Mucosa of descending colon (tissue), 3 donors: ENCODE measurements around the gene RAB9A. TPM values are rescaled to one million over a fixed set of nuclear protein-coding genes. Genes with fewer than 3 reads are reported as not detected.
A peak's percentile ranks its signal among the peaks of the same experiment; 100 is the strongest.
"Not testable (repeated sequence)": the region's sequence is repeated elsewhere in the genome, so short reads cannot be mapped to it uniquely, and the experiment has no call there.

Experiments
- ATAC-seq: fragments of 200-7000 bp; cut with Tn5 transposase; one replicate; pipeline ENCODE4 v1.9.1; 2020; ENCODE audit warnings: mild to moderate bottlenecking, moderate library complexity
- DNase-seq, 3 donors: peaks; one replicate each; pipeline ENCODE4 v3.0.0-alpha.2; 2020
- H3K36me3 ChIP-seq: fragments of 200-600 bp; one replicate; pipeline ENCODE4 v1.8.0; 2021; ENCODE audit warnings: low read depth, mild to moderate bottlenecking
- H3K4me1 ChIP-seq: fragments of 200-600 bp; one replicate; pipeline ENCODE4 v1.8.0; 2021; ENCODE audit warnings: low read depth, mild to moderate bottlenecking
- H3K4me3 ChIP-seq: fragments of 200-600 bp; one replicate; pipeline ENCODE4 v1.8.0; 2021; ENCODE audit warnings: mild to moderate bottlenecking
- H3K9me3 ChIP-seq: fragments of 200-600 bp; one replicate; pipeline ENCODE4 v1.8.0; 2021; ENCODE audit warnings: mild to moderate bottlenecking
- CTCF ChIP-seq: fragments of 200-600 bp; IDR thresholded peaks from one replicate; pipeline ENCODE4 v1.8.0; 2022; ENCODE audit warnings: antibody characterized with exemption, mild to moderate bottlenecking
- intact Hi-C, 2 donors: fragments of 100-400 bp; cut with DNase I in 1 of 2; cut with micrococcal nuclease in 1 of 2; formaldehyde crosslinking; loops; one replicate each; pipeline versions ENCODE4 v1.11.0 to v1.11.1; 2022; cut with DNase I, micrococcal nuclease
- total RNA-seq, 3 donors: library from RNA; stranded (reverse); fragmentation: NEBNext Ultra II Directional in 2 of 3; extraction: Animal tissue kit (Norgen Biotek cat#: 25700) in 2 of 3; gene quantifications; one replicate each; pipeline versions ENCODE4 v1.2.1 to v1.2.4, GENCODE V29; 2021 to 2023
- donor health status: DM: no; HTN: no; CAD: no; lungs with moderate emphysema.
- donor health status: DM: no; HTN: no; CAD: no.
- donor health status: DM: no; HTN: yes; CAD: no.

The RAB9A gene
- total RNA-seq, 3 donors from 2014 or later: 38.1 to 49.5 (median 40.8) TPM

GRCh38 chrX:13716905-13717304 is 28.0 kb downstream of the RAB9A start:
- no peak for TF ChIP-seq CTCF
- no peak overlapping the region for H3K4me3 ChIP-seq
- H3K4me1 ChIP-seq: no peaks in the 10 kb centered on the region
- intact Hi-C loops: no loop called here
- peak; percentile 45 for ATAC-seq
- no peaks in the 10 kb centered on the region for H3K9me3 ChIP-seq
- DNase-seq: peak in 2 of 3 donors; percentile 19 to 62
- H3K36me3 ChIP-seq: no peaks in the 10 kb centered on the region

- Histone ChIP-seq H3K4me1 (no peaks in the 10 kb centered on the region), H3K4me3 (no peak overlapping the region), H3K36me3 (no peaks in the 10 kb centered on the region), H3K9me3 (no peaks in the 10 kb centered on the region)
- intact Hi-C loops: no loop called here
- ATAC-seq (no peak), DNase-seq (no peak)
- TF ChIP-seq CTCF: no peak
Measured at GRCh38 chrX:13717700-13718472, 29.0 kb downstream of the RAB9A start.

- peak; percentile 33 for ATAC-seq
- no peaks in the 10 kb centered on the region for H3K36me3 ChIP-seq
Measured at GRCh38 chrX:13719192-13719856, 30.4 kb downstream of the RAB9A start.

GRCh38 chrX:13721371-13721770 is 32.4 kb downstream of the RAB9A start:
- ATAC-seq (no peak), DNase-seq (no peak)
- Histone ChIP-seq H3K9me3 (no peaks in the 10 kb centered on the region), H3K36me3 (no peaks in the 10 kb centered on the region), H3K4me3 (no peak overlapping the region), H3K4me1 (no peaks in the 10 kb centered on the region)
- intact Hi-C loops: no loop called here
- TF ChIP-seq CTCF: no peak

More at GRCh38 chrX:13719192-13719856, 30.4 kb downstream of the RAB9A start:
- no peak for DNase-seq
- intact Hi-C loops: no loop called here
- H3K4me1 ChIP-seq: no peaks in the 10 kb centered on the region
- H3K9me3 ChIP-seq: no peaks in the 10 kb centered on the region
- no peak overlapping the region for H3K4me3 ChIP-seq
- no peak for TF ChIP-seq CTCF

GRCh38 chrX:13721819-13722519 is 33.0 kb downstream of the RAB9A start:
- DNase-seq (no peak), ATAC-seq (peak; percentile 53)

GRCh38 chrX:13724878-13725277 is 36.0 kb downstream of the RAB9A start:
- intact Hi-C loops, H3K4me1 ChIP-seq, H3K36me3 ChIP-seq, H3K4me3 ChIP-seq, H3K9me3 ChIP-seq, ATAC-seq: not testable (repeated sequence)
- peak in 2 of 3 donors; percentile 40 to 67 for DNase-seq

More at GRCh38 chrX:13721819-13722519, 33.0 kb downstream of the RAB9A start:
- no peak for TF ChIP-seq CTCF
- H3K4me3 ChIP-seq: no peak overlapping the region
- intact Hi-C loops: no loop called here
- no peaks in the 10 kb centered on the region for H3K4me1 ChIP-seq
- H3K9me3 ChIP-seq: no peaks in the 10 kb centered on the region
- H3K36me3 ChIP-seq: no peaks in the 10 kb centered on the region

- H3K4me1 ChIP-seq, H3K4me3 ChIP-seq, H3K36me3 ChIP-seq, DNase-seq, H3K9me3 ChIP-seq, intact Hi-C loops, ATAC-seq: not testable (repeated sequence)
Measured at GRCh38 chrX:13726583-13726982, 37.7 kb downstream of the RAB9A start.

GRCh38 chrX:13730523-13730922 is 41.6 kb downstream of the RAB9A start:
- H3K9me3 ChIP-seq, H3K4me3 ChIP-seq, DNase-seq, intact Hi-C loops, H3K36me3 ChIP-seq, ATAC-seq, H3K4me1 ChIP-seq: not testable (repeated sequence)
